GM18517 (cell line): Measurements from ENCODE around the gene SLC5A4.

Experiments
- ATAC-seq: cut with Tn5 transposase; IDR thresholded peaks from one replicate; pipeline ENCODE4 v1.9.1; 2021; ENCODE audit warnings: mild to moderate bottlenecking, moderate library complexity; ENCODE audit not compliant: unreplicated experiment

The SLC5A4 gene

GRCh38 chr22:32233091-32233490 lies 22.1 kb downstream of the SLC5A4 start:
- ATAC-seq, result no peak

GRCh38 chr22:32232191-32232830 lies 22.8 kb downstream of the SLC5A4 start:
- ATAC-seq, result no peak

GRCh38 chr22:32226326-32227104 lies 28.6 kb downstream of the SLC5A4 start:
- ATAC-seq, result no peak

GRCh38 chr22:32222991-32223390 lies 32.2 kb downstream of the SLC5A4 start:
- no peak for ATAC-seq

- ATAC-seq, result no peak
These were observed 36.1 kb downstream of the SLC5A4 start for GRCh38 chr22:32219026-32219425.

GRCh38 chr22:32218470-32218869 lies 36.7 kb downstream of the SLC5A4 start:
- ATAC-seq, result no peak

- ATAC-seq, result no peak
These were observed 37.7 kb downstream of the SLC5A4 start for GRCh38 chr22:32217465-32217864.

GRCh38 chr22:32216911-32217310 lies 38.2 kb downstream of the SLC5A4 start:
- ATAC-seq, result no peak

GRCh38 chr22:32211011-32211410 lies 44.1 kb downstream of the SLC5A4 start:
- ATAC-seq, result no peak

- no peak for ATAC-seq
These were observed 46.5 kb downstream of the SLC5A4 start for GRCh38 chr22:32208681-32209080.

GRCh38 chr22:32207971-32208480 lies 47.1 kb downstream of the SLC5A4 start:
- no peak for ATAC-seq

GRCh38 chr22:32206774-32207758 lies 48.1 kb downstream of the SLC5A4 start:
- no peak for ATAC-seq

- ATAC-seq, result no peak
These were observed 49.0 kb downstream of the SLC5A4 start for GRCh38 chr22:32205974-32206773.

- ATAC-seq, result no peak
These were observed 50.1 kb downstream of the SLC5A4 start, which contains the start of gene RFPL2 for GRCh38 chr22:32204856-32205722. Gene RFPL2 (minus strand): TSS chr22:32205073. CDS start chr22:32202451, 2,622 bp downstream.

GRCh38 chr22:32204040-32204855 lies 50.9 kb downstream of the SLC5A4 start:
- no peak for ATAC-seq

GRCh38 chr22:32203181-32204039 lies 51.7 kb downstream of the SLC5A4 start:
- no peak for ATAC-seq

GRCh38 chr22:32202539-32203180 lies 52.5 kb downstream of the SLC5A4 start:
- ATAC-seq, result no peak
